K562 (cell line): Measurements from ENCODE around the gene LRP1. TPM values are rescaled to one million over a fixed set of nuclear protein-coding genes. Genes with fewer than 3 reads are reported as not detected.

Experiments
- ATAC-seq: fragments of 200-7000 bp; cut with Tn5 transposase; 3 replicates; pipeline ENCODE4 v1.9.1; 2020; ENCODE audit warnings: moderate library complexity
- BruUV-seq: library from RNA; stranded (reverse); fragments of 400-500 nt; replicated peaks from 2 replicates; lab custom pipeline; 2021; lab: Mats Ljungman, UMichigan
- CTCF ChIA-PET: fragments of 300-600 bp; formaldehyde crosslinking; extraction: SDS; loops from one replicate; lab custom pipeline; 2021; ENCODE audit warnings: low intra/inter-chr PET ratio; lab: Yijun Ruan, JAX
- POLR2A ChIA-PET: fragments of 300-600, 350-650 bp; sonication (Branson Sonifier 250); formaldehyde crosslinking; extraction: SDS; loops from one replicate; lab custom pipeline; 2021; ENCODE audit warnings: antibody characterized with exemption, inconsistent platforms; lab: Yijun Ruan, JAX
- DNase-seq, 4 experiments: peaks; one replicate each; pipeline versions ENCODE4 v3.0.0 to v3.0.0-alpha.2; 2011 to 2018; ENCODE audit warnings: low spot score in 3 of 4, mixed read lengths in 3 of 4; ENCODE audit errors: extremely low read depth in 1 of 4
- FAIRE-seq: peaks from 2 replicates; lab custom pipeline; 2011; peaks lifted over from hg19 to GRCh38; lab: Jason Lieb, UNC
- H2AFZ ChIP-seq: 2 replicates; pipeline ENCODE4 v1.6.0; 2011; ENCODE audit warnings: low read depth, low read length, control low read depth, inconsistent platforms
- H3K27ac ChIP-seq: fragments of 200-600 bp; 3 replicates; pipeline ENCODE4 v1.8.0; 2011; ENCODE audit warnings: low read depth, mild to moderate bottlenecking, control low read depth, inconsistent platforms, low read length, moderate library complexity, mixed read lengths; ENCODE audit errors: extremely low read depth
- H3K27me3 ChIP-seq, 2 experiments: fragments of 300-600 bp in 1 of 2; 2 replicates in 1 of 2; 3 replicates in 1 of 2; pipeline versions ENCODE4 v1.6.0 to v1.8.0; 2011; ENCODE audit warnings: inconsistent platforms in 2 of 2, low read length in 2 of 2, mild to moderate bottlenecking in 1 of 2, mixed read lengths in 1 of 2, moderate library complexity in 1 of 2; ENCODE audit not compliant: control insufficient read depth in 2 of 2, insufficient read depth in 2 of 2
- H3K36me3 ChIP-seq: fragments of 300-600 bp; 3 replicates; pipeline ENCODE4 v1.8.0; 2011; ENCODE audit warnings: mild to moderate bottlenecking, low read length, inconsistent platforms; ENCODE audit not compliant: control insufficient read depth, insufficient read depth
- H3K4me1 ChIP-seq, 2 experiments: fragments of 200-600 bp in 1 of 2; replicated peaks in 1 of 2; 2 replicates in 1 of 2; 3 replicates in 1 of 2; pipeline versions ENCODE4 v1.5.1 to v1.8.0; 2011; ENCODE audit warnings: inconsistent platforms in 2 of 2, low read length in 2 of 2, mild to moderate bottlenecking in 1 of 2, mixed read lengths in 1 of 2, moderate library complexity in 1 of 2; ENCODE audit not compliant: control insufficient read depth in 2 of 2, insufficient read depth in 2 of 2
- H3K4me2 ChIP-seq: 2 replicates; pipeline ENCODE4 v1.6.1; 2011; ENCODE audit warnings: low read length, control low read depth, inconsistent platforms, mixed read lengths; ENCODE audit not compliant: insufficient read depth
- H3K4me3 ChIP-seq: fragments of 200-600 bp; sonication (generic), shearing (Covaris generic); 2 replicates; pipeline ENCODE4 v1.5.1; 2016; ENCODE audit warnings: control low read depth, inconsistent platforms
- H3K79me2 ChIP-seq: fragments of 200-600 bp; 3 replicates; pipeline ENCODE4 v1.8.0; 2011; ENCODE audit warnings: low read length, inconsistent platforms; ENCODE audit not compliant: control insufficient read depth, insufficient read depth
- H3K9ac ChIP-seq, 2 experiments: 2 replicates each; pipeline versions ENCODE4 v1.6.0 to v1.6.1; 2011; ENCODE audit warnings: low read depth in 2 of 2, low read length in 2 of 2, control low read depth in 1 of 2, inconsistent platforms in 1 of 2, mild to moderate bottlenecking in 1 of 2, mixed read lengths in 1 of 2; ENCODE audit not compliant: insufficient read depth in 1 of 2
- H3K9me1 ChIP-seq: one replicate; pipeline ENCODE4 v1.6.0; 2011; ENCODE audit warnings: inconsistent platforms, mild to moderate bottlenecking, low read length, moderate library complexity; ENCODE audit not compliant: control insufficient read depth, insufficient read depth
- H3K9me3 ChIP-seq: replicated peaks from 2 replicates; pipeline ENCODE4 v1.5.1; 2011; ENCODE audit warnings: low read depth, low read length, inconsistent platforms; ENCODE audit not compliant: control insufficient read depth, insufficient read depth
- H4K20me1 ChIP-seq: replicated peaks from 2 replicates; pipeline ENCODE4 v1.6.1; 2011; ENCODE audit warnings: low read length, inconsistent platforms, mixed read lengths; ENCODE audit not compliant: control insufficient read depth, insufficient read depth
- HDGF ChIP-seq: fragments of 450-650 bp; IDR thresholded peaks from 2 replicates; pipeline ENCODE4 v1.6.1; 2016
- MCM2 ChIP-seq: fragments of 450-650 bp; IDR thresholded peaks from 2 replicates; pipeline ENCODE4 v1.6.1; 2017; ENCODE audit warnings: low read depth, mild to moderate bottlenecking
- MCM7 ChIP-seq, 2 experiments: fragments of 450-650 bp; IDR thresholded peaks; 2 replicates each; pipeline ENCODE4 v1.6.1; 2016 to 2018
- SAFB2 ChIP-seq: fragments of 200-400 bp; formaldehyde crosslinking; IDR thresholded peaks from 2 replicates; pipeline ENCODE4 v1.6.1; 2018; ENCODE audit warnings: borderline replicate concordance, low read length, low read depth, moderate library complexity; ENCODE audit not compliant: severe bottlenecking
- SP1 ChIP-seq: sonication (generic); formaldehyde crosslinking; IDR thresholded peaks from 2 replicates; pipeline ENCODE4 v1.8.1; 2022; ENCODE audit warnings: mild to moderate bottlenecking, missing genetic modification reagents
- SRSF1 ChIP-seq: fragments of 200-400 bp; formaldehyde crosslinking; IDR thresholded peaks from 2 replicates; pipeline ENCODE4 v1.6.1; 2017; ENCODE audit warnings: mild to moderate bottlenecking, low read depth, low read length, moderate library complexity
- XRCC5 ChIP-seq: fragments of 200-400 bp; formaldehyde crosslinking; IDR thresholded peaks from 2 replicates; pipeline ENCODE4 v1.6.1; 2017; ENCODE audit warnings: low read depth, mild to moderate bottlenecking, low read length
- ZFP36 ChIP-seq: fragments of 150-350 bp; IDR thresholded peaks from 2 replicates; pipeline ENCODE4 v1.6.1; 2018; ENCODE audit warnings: low read length, low read depth; ENCODE audit not compliant: partially characterized antibody
- ZNF263 ChIP-seq: sonication (generic); formaldehyde crosslinking; IDR thresholded peaks from 2 replicates; pipeline ENCODE4 v1.8.0; 2022; ENCODE audit warnings: mild to moderate bottlenecking, missing genetic modification reagents, borderline replicate concordance
- WGBS: fragments of 100-300 bp; shearing (Covaris generic); methylation state at CpG from one replicate; pipeline ENCODE4 v1.1.6; 2016; ENCODE audit warnings: low coverage, mixed read lengths; ENCODE audit not compliant: insufficient coverage; ENCODE audit errors: missing lambda C conversion rate; 5-methylcytosine and 5-hydroxymethylcytosine counted together
- in situ Hi-C: fragments of 300-500 bp; cut with MboI; formaldehyde crosslinking; loops from 4 replicates; pipeline ENCODE4 v1.15.0; 2018; ENCODE audit warnings: inconsistent platforms, mixed read lengths
- intact Hi-C: fragments of 100-400 bp; cut with micrococcal nuclease; formaldehyde crosslinking; loops from 2 replicates; pipeline ENCODE4 v1.14.2; 2022
- polyA plus RNA-seq, 8 experiments: library from polyadenylated mRNA; depleted of rRNA in 4 of 8; stranded (reverse) in 5 of 8; unstranded in 3 of 8; fragments of >200 nt; fragmentation: Nextera tagmentation in 2 of 8; fragmentation: Illumina TruSeq in 1 of 8; extraction: Ambion mirVana in 2 of 8; extraction: Trizol in 1 of 8; gene quantifications; 2 replicates each; pipeline versions ENCODE4 v1.2.1 to v1.2.3, GENCODE V29; 2011 to 2014; ENCODE audit warnings: inconsistent platforms in 1 of 8, missing spikeins in 1 of 8
- total RNA-seq, 7 experiments: library from RNA; depleted of rRNA in 6 of 7; stranded (reverse); fragments of >200 nt in 6 of 7; fragmentation: Illumina TruSeq in 2 of 7; extraction: Trizol in 2 of 7; gene quantifications; 2 replicates each; pipeline versions ENCODE4 v1.2.1 to v1.2.3, GENCODE V29; 2011 to 2021; ENCODE audit warnings: low replicate concordance in 1 of 7
- TF ChIP-seq, protein P1 (sequence below): fragments of 200-800 bp; sonication (Bioruptor generic); IDR thresholded peaks from 2 replicates; pipeline ENCODE4 v1.6.1; 2017; ENCODE audit warnings: missing genetic modification characterization, missing compliant biosample characterization
- TF ChIP-seq, protein P2 (sequence below): fragments of 450-650 bp; IDR thresholded peaks from 2 replicates; pipeline ENCODE4 v1.6.1; 2017; ENCODE audit warnings: antibody characterized with exemption, mild to moderate bottlenecking
- TF ChIP-seq, protein P3 (sequence below): fragments of 450-650 bp; IDR thresholded peaks from one replicate; pipeline ENCODE4 v1.6.1; 2018; ENCODE audit warnings: mild to moderate bottlenecking, moderate library complexity; ENCODE audit not compliant: partially characterized antibody

The LRP1 gene
- total and polyA plus RNA-seq, 9 of the 15 experiments (the other 6 are each of a cell fraction or from before 2014, with no cell fraction given) = 0.04 to 0.64 (median 0.19) TPM; not detected in 2

DNA sequence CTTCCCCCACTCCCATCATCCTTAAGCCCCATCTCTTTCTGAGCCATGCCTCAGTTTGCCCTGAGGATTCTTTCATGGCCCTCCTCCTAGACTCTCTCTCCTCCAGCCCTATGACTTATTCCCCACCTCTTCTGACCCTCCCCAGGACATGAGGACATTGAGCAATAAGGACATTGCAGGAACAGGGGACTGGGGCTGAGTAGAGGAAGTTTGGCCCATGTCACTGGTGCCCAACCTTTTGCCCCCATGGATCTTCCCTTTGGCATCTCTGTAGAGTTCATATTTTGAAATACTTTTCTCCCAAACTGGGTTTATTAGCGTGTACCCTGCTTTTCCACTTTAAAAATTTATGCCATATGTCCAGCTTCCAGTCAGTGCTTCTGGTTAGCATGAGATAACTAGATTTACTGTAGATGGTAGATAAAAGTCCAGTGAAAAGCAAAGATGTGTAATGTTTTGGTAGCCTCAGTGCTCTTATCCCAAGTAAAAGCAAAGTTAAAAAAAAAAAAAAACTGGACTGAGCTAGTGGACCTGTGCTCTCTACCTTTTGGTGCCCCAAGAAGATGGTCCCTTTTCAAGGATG lies 25.2 kb downstream of the LRP1 start (continued):
- TF ChIP-seq, protein P1, sequence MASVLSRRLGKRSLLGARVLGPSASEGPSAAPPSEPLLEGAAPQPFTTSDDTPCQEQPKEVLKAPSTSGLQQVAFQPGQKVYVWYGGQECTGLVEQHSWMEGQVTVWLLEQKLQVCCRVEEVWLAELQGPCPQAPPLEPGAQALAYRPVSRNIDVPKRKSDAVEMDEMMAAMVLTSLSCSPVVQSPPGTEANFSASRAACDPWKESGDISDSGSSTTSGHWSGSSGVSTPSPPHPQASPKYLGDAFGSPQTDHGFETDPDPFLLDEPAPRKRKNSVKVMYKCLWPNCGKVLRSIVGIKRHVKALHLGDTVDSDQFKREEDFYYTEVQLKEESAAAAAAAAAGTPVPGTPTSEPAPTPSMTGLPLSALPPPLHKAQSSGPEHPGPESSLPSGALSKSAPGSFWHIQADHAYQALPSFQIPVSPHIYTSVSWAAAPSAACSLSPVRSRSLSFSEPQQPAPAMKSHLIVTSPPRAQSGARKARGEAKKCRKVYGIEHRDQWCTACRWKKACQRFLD (CRISPR knock-in tag) = no peak
- no peak for TF ChIP-seq XRCC5
- no peak for TF ChIP-seq MCM7 (IDR thresholded peaks at IDR 0.05)
- TF ChIP-seq, all 486 proteins: peak for 7

DNA sequence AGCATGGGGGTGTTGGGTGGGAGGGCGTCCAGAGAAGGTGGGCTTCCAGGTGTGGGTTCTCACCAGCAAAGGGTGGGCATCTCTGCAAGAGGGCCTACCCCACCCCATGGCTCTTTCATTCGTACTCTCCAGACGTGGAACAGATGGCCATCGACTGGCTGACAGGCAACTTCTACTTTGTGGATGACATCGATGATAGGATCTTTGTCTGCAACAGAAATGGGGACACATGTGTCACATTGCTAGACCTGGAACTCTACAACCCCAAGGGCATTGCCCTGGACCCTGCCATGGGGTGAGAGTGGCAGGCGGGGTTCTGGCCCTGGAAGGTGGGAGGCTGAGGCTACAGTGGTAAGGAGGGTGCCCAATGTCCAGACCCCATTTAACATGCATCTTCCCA lies 25.8 kb downstream of the LRP1 start:
- Histone ChIP-seq H3K4me3 (no peak overlapping the region), H3K9me3 (no peaks in the 10 kb centered on the region), H3K4me2 (no peak overlapping the region), H4K20me1 (no peaks in the 10 kb centered on the region), H3K4me1 (peaks cover 8 to 11% of the 10 kb centered on the region in 2 experiments), H3K27me3 (peaks cover 13 to 24% of the 10 kb centered on the region in 2 experiments; a peak in 4 of 5 replicates), H3K9me1 (no peaks in the 10 kb centered on the region), H3K36me3 (no peaks in the 10 kb centered on the region), H3K79me2 (no peaks in the 10 kb centered on the region), H2AFZ (no peak overlapping the region), H3K27ac (no peak overlapping the region), H3K9ac (no peak overlapping the region; a peak in 1 of 4 replicates)
- intact Hi-C loops = no loop called here
- 33% methylated on average over 6 of the region's 6 CpGs for WGBS
- ChIA-PET CTCF (no interaction called here), POLR2A (interaction anchor here (0.7 kb wide), 1 partner anchor 466 kb away, joined by 3 read pairs; the partner anchor contains the start of gene PTGES3)
- in situ Hi-C loops = no loop called here
- no peak for ATAC-seq
- BruUV-seq = no TSS peak
- TF ChIP-seq SAFB2 (no peak), ZNF263 (no peak), ZFP36 (no peak), MCM2 (no peak), SRSF1 (no peak), HDGF (no peak), SP1 (CRISPR knock-in tag) (no peak)
- TF ChIP-seq, protein P2, sequence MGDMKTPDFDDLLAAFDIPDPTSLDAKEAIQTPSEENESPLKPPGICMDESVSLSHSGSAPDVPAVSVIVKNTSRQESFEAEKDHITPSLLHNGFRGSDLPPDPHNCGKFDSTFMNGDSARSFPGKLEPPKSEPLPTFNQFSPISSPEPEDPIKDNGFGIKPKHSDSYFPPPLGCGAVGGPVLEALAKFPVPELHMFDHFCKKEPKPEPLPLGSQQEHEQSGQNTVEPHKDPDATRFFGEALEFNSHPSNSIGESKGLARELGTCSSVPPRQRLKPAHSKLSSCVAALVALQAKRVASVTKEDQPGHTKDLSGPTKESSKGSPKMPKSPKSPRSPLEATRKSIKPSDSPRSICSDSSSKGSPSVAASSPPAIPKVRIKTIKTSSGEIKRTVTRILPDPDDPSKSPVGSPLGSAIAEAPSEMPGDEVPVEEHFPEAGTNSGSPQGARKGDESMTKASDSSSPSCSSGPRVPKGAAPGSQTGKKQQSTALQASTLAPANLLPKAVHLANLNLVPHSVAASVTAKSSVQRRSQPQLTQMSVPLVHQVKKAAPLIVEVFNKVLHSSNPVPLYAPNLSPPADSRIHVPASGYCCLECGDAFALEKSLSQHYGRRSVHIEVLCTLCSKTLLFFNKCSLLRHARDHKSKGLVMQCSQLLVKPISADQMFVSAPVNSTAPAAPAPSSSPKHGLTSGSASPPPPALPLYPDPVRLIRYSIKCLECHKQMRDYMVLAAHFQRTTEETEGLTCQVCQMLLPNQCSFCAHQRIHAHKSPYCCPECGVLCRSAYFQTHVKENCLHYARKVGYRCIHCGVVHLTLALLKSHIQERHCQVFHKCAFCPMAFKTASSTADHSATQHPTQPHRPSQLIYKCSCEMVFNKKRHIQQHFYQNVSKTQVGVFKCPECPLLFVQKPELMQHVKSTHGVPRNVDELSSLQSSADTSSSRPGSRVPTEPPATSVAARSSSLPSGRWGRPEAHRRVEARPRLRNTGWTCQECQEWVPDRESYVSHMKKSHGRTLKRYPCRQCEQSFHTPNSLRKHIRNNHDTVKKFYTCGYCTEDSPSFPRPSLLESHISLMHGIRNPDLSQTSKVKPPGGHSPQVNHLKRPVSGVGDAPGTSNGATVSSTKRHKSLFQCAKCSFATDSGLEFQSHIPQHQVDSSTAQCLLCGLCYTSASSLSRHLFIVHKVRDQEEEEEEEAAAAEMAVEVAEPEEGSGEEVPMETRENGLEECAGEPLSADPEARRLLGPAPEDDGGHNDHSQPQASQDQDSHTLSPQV = no peak
- TF ChIP-seq, protein P3, sequence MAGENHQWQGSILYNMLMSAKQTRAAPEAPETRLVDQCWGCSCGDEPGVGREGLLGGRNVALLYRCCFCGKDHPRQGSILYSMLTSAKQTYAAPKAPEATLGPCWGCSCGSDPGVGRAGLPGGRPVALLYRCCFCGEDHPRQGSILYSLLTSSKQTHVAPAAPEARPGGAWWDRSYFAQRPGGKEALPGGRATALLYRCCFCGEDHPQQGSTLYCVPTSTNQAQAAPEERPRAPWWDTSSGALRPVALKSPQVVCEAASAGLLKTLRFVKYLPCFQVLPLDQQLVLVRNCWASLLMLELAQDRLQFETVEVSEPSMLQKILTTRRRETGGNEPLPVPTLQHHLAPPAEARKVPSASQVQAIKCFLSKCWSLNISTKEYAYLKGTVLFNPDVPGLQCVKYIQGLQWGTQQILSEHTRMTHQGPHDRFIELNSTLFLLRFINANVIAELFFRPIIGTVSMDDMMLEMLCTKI = no peak
- DNase-seq = no peak
- FAIRE-seq = no peak
